HL-60 (cell line): Measurements from ENCODE around the gene HK1.

Experiments
- DNase-seq, 2 experiments: peaks; one replicate each; pipeline ENCODE4 v3.0.0-alpha.2; 2010 to 2020; ENCODE audit warnings: low read depth in 1 of 2, low spot score in 1 of 2
- H3K27ac ChIP-seq: fragments of 250-450 bp; sonication (Bioruptor Pico); replicated peaks from 2 replicates; pipeline ENCODE4 v1.5.1; 2020; ENCODE audit warnings: mild to moderate bottlenecking, moderate library complexity
- H3K27me3 ChIP-seq: fragments of 250-450 bp; sonication (Bioruptor Pico); 2 replicates; pipeline ENCODE4 v1.5.1; 2021; ENCODE audit warnings: mild to moderate bottlenecking, moderate library complexity; ENCODE audit not compliant: insufficient read depth, poor library complexity, severe bottlenecking
- H3K4me3 ChIP-seq: replicated peaks from 2 replicates; pipeline ENCODE4 v1.5.1; 2011; ENCODE audit warnings: mild to moderate bottlenecking, control low read depth, low read length; ENCODE audit not compliant: insufficient read depth
- GABPA ChIP-seq: IDR thresholded peaks from 2 replicates; pipeline ENCODE4 v1.6.1; 2012; ENCODE audit warnings: low read depth
- POLR2AphosphoS5 ChIP-seq: IDR thresholded peaks from 2 replicates; pipeline ENCODE4 v1.6.1; 2012; ENCODE audit warnings: low read depth
- SPI1 ChIP-seq: IDR thresholded peaks from 2 replicates; pipeline ENCODE4 v1.6.1; 2012; ENCODE audit warnings: low read depth, mild to moderate bottlenecking, borderline replicate concordance
- TF ChIP-seq, protein P1 (sequence below): IDR thresholded peaks from 2 replicates; pipeline ENCODE4 v1.6.1; 2012; ENCODE audit warnings: low read depth; ENCODE audit not compliant: insufficient replicate concordance
- TF ChIP-seq, protein P2 (sequence below): IDR thresholded peaks from one replicate; pipeline ENCODE4 v1.5.1; 2011; ENCODE audit warnings: low read length, control low read depth, inconsistent platforms; ENCODE audit not compliant: insufficient read depth

HK1 gene

DNA sequence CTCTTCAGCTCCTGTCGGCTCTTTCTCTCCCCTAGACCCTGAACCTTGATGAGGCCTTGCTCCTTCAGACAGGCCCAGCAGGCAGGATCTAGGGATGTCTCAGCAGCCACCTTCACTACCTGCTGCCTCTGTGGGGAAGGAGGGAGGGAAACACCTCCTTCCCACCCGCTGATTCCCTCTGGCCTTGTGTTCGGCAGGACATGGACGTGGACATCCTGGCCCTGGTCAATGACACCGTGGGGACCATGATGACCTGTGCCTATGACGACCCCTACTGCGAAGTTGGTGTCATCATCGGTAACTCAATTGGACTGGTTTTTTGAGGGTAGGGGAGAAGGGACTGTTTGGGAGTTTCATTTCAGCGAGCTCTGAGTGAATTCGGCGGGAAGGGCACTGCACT lies 37.8 kb upstream of the HK1 start:
- Histone ChIP-seq H3K4me3 (no peak overlapping the region), H3K27me3 (no peaks in the 10 kb centered on the region), H3K27ac (no peak overlapping the region)
- no peak for DNase-seq
- TF ChIP-seq, protein P1, sequence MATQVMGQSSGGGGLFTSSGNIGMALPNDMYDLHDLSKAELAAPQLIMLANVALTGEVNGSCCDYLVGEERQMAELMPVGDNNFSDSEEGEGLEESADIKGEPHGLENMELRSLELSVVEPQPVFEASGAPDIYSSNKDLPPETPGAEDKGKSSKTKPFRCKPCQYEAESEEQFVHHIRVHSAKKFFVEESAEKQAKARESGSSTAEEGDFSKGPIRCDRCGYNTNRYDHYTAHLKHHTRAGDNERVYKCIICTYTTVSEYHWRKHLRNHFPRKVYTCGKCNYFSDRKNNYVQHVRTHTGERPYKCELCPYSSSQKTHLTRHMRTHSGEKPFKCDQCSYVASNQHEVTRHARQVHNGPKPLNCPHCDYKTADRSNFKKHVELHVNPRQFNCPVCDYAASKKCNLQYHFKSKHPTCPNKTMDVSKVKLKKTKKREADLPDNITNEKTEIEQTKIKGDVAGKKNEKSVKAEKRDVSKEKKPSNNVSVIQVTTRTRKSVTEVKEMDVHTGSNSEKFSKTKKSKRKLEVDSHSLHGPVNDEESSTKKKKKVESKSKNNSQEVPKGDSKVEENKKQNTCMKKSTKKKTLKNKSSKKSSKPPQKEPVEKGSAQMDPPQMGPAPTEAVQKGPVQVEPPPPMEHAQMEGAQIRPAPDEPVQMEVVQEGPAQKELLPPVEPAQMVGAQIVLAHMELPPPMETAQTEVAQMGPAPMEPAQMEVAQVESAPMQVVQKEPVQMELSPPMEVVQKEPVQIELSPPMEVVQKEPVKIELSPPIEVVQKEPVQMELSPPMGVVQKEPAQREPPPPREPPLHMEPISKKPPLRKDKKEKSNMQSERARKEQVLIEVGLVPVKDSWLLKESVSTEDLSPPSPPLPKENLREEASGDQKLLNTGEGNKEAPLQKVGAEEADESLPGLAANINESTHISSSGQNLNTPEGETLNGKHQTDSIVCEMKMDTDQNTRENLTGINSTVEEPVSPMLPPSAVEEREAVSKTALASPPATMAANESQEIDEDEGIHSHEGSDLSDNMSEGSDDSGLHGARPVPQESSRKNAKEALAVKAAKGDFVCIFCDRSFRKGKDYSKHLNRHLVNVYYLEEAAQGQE = no peak
- no peak for TF ChIP-seq SPI1
- TF ChIP-seq POLR2AphosphoS5 = no peak
- TF ChIP-seq GABPA = no peak

DNA sequence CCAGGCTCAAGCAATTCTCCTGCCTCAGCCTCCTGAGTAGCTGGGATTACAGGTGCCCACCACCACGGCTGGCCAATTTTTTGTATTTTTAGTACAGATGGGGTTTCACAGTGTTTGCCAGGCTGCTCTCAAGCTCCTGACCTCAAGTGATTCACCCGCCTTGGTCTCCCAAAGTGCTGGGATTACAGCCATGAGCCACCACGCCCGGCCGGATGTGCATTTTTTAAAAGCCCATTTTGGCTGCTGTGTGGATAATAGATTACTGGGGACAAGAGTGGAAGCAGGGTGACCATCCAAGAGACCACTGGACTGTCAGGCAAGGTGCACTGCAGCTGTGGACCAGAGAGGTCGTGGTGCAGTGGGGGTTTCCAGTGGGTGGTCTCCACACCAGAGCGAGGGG lies 36.7 kb upstream of the HK1 start:
- H3K4me3 ChIP-seq = no peak overlapping the region
- H3K27ac ChIP-seq = no peak overlapping the region
- DNase-seq = no peak
- no peak for TF ChIP-seq SPI1
- TF ChIP-seq, protein P1 = no peak
- no peak for TF ChIP-seq GABPA
- TF ChIP-seq POLR2AphosphoS5 = no peak
- no peaks in the 10 kb centered on the region for H3K27me3 ChIP-seq

DNA sequence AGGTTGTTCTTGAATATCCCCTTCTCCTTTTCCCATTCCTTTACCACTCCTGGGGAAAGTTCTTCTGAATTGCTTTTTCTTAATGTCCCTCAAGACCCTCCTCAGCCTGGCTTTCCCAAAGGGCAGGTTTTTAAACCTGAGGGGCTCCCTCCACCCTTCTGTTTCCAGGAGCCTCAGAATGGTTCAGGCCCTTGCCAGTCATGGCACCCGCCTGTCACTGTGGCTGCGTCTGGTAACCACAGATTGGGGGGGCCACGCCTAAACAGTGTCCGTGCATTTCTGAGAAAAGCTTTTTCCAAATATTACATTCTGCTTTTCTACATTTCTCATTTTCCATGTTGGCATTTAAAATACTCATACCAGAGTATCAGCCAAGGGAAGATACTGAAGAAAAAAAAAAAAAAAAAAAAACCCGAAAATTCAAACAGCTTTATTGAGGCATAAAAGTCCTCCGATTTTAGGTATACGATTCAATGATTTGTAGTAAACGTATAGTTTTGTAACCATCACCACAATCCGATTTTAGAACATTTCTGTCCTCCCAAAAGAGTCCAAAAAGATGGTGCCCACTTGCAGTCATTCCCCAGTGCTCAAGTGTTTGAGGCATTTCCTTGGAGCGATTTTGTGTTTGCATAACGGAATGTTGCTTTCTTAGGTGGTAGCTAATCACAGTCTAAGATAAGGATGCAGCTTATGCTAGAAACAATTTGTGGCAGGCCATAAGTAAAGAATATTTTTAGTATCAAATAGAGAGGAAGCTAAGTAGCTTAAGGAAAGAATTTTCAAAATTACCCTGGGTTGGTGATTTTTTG lies 36.0 kb upstream of the HK1 start:
- no peak for DNase-seq
- TF ChIP-seq SPI1 (no peak), GABPA (no peak), POLR2AphosphoS5 (no peak)
- TF ChIP-seq, protein P1 = no peak
- TF ChIP-seq, protein P2, sequence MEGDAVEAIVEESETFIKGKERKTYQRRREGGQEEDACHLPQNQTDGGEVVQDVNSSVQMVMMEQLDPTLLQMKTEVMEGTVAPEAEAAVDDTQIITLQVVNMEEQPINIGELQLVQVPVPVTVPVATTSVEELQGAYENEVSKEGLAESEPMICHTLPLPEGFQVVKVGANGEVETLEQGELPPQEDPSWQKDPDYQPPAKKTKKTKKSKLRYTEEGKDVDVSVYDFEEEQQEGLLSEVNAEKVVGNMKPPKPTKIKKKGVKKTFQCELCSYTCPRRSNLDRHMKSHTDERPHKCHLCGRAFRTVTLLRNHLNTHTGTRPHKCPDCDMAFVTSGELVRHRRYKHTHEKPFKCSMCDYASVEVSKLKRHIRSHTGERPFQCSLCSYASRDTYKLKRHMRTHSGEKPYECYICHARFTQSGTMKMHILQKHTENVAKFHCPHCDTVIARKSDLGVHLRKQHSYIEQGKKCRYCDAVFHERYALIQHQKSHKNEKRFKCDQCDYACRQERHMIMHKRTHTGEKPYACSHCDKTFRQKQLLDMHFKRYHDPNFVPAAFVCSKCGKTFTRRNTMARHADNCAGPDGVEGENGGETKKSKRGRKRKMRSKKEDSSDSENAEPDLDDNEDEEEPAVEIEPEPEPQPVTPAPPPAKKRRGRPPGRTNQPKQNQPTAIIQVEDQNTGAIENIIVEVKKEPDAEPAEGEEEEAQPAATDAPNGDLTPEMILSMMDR = no peak
- no peak overlapping the region for H3K27ac ChIP-seq
- no peaks in the 10 kb centered on the region for H3K27me3 ChIP-seq
- no peak overlapping the region for H3K4me3 ChIP-seq

DNA sequence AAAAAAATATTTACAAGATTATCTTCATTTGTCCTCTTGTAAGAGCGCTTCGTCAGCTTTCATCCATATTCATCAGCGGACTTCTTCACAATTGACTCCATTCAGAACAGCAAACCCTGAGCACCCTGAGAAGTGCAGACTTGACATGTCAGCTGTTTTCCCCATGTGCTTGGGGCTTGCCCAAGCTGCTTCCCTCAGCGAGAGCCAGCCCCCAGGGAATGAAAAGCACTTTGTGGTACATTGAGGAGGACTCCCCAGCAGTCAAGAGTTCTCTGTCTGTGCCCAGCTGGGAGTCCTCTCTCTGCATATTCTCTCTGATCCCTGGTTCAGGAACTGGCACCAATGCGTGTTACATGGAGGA lies 35.5 kb upstream of the HK1 start:
- TF ChIP-seq, protein P2 = no peak
- TF ChIP-seq, protein P1 = no peak
- no peak for TF ChIP-seq GABPA
- no peak for TF ChIP-seq POLR2AphosphoS5
- no peak for TF ChIP-seq SPI1
- DNase-seq = no peak

More for the DNA sequence above, 35.5 kb upstream of the HK1 start:
- H3K4me3 ChIP-seq = no peak overlapping the region
- no peaks in the 10 kb centered on the region for H3K27me3 ChIP-seq
- no peak overlapping the region for H3K27ac ChIP-seq
